WI38 (cell line): ENCODE results near the gene SRPK1.
"Not testable (repeated sequence)": the region's sequence is repeated elsewhere in the genome, so short reads cannot be mapped to it uniquely, and the experiment has no call there.

Experiments used
- H3K4me3 ChIP-seq: 2 replicates; pipeline ENCODE4 v1.5.1; 2011; ENCODE audit warnings: low read depth, mild to moderate bottlenecking, control low read depth, low read length
- TF ChIP-seq, protein P1 (sequence below): IDR thresholded peaks from 2 replicates; pipeline ENCODE4 v1.5.1; 2012; ENCODE audit warnings: low read depth, mild to moderate bottlenecking, control low read depth, low read length

Gene SRPK1

GRCh38 chr6:35943390-35943789, 22.5 kb upstream of the SRPK1 start:
- TF ChIP-seq, protein P1, sequence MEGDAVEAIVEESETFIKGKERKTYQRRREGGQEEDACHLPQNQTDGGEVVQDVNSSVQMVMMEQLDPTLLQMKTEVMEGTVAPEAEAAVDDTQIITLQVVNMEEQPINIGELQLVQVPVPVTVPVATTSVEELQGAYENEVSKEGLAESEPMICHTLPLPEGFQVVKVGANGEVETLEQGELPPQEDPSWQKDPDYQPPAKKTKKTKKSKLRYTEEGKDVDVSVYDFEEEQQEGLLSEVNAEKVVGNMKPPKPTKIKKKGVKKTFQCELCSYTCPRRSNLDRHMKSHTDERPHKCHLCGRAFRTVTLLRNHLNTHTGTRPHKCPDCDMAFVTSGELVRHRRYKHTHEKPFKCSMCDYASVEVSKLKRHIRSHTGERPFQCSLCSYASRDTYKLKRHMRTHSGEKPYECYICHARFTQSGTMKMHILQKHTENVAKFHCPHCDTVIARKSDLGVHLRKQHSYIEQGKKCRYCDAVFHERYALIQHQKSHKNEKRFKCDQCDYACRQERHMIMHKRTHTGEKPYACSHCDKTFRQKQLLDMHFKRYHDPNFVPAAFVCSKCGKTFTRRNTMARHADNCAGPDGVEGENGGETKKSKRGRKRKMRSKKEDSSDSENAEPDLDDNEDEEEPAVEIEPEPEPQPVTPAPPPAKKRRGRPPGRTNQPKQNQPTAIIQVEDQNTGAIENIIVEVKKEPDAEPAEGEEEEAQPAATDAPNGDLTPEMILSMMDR: no peak
- H3K4me3 ChIP-seq: no peak overlapping the region

GRCh38 chr6:35942355-35942754, 21.5 kb upstream of the SRPK1 start:
- H3K4me3 ChIP-seq: no peak overlapping the region
- TF ChIP-seq, protein P1: no peak

DNA sequence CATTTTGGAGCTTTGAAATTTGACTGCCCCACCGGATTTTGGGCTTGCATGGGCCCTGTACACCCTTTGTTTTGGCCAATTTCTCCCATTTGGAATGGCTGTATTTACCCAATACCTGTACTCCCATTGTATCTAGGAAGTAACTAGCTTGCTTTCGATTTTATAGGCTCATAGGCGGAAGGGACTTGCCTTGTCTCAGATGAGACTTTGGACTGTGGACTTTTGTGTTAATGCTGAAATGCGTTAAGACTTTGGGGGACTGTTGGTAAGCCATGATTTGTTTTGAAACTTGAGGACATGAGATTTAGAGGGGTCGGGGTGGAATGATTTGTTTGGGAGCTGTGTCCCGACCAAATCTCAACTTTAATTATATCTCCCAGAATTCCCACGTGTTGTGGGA, 20.3 kb upstream of the SRPK1 start:
- H3K4me3 ChIP-seq: not testable (repeated sequence)

DNA sequence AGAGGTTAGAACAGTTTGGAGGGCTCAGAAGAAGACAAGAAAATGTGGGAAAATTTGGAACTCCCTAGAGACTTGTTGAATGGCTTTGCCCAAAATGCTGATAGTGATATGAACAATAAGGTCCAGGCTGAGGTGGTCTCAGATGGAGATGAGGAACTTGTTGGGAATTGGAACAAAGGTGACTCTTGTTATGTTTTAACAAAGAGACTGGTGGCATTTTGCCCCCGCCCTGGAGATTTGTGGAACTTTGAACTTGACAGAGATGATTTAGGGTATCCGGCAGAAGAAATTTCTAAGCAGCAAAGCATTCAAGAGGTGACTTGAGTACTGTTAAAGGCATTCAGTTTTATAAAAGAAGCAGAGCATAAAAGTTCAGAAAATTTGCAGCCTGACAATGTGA, 19.1 kb upstream of the SRPK1 start:
- not testable (repeated sequence) for H3K4me3 ChIP-seq

DNA sequence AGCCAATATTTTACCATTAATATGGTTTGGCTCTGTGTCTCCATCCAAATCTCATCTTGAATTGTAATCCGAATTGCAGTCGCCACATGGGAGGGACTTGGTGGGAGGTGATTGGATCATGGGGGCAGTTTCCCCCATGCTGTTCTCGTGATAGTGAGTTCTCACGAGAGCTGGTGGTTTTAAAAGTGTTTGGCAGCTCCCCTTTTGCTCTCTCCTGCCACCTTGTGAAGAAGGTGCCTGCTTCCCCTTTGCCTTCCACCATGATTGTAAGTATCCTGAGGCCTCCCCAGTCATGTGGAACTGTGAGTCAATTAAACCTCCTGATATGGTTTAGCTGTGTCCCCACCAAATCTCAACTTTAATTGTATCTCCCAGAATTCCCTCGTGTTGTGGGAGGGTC, 18.4 kb upstream of the SRPK1 start:
- H3K4me3 ChIP-seq: not testable (repeated sequence)

GRCh38 chr6:35936681-35937359, 15.9 kb upstream of the SRPK1 start:
- H3K4me3 ChIP-seq: no peak overlapping the region
- TF ChIP-seq, protein P1: no peak

GRCh38 chr6:35935469-35935868, 14.6 kb upstream of the SRPK1 start:
- TF ChIP-seq, protein P1: no peak
- no peak overlapping the region for H3K4me3 ChIP-seq

DNA sequence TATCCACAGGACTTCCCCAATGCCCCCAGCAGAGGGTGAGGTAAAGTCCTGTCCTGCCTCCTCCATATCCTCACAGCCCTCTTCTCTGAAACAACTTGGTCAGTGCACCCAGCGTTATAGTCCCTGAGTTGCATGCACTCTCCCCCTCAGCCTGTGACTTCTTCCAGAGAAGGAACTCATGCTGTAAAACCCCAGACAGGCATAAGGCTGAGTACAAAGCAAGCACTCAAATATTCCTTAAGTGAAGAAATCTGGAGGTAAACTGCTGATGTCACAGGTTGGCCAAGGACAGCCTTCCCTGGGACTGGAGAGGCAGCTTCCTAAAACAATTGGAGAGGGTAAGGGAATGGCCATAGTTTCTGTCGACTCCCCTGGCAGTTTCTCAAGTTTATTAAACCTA, 12.9 kb upstream of the SRPK1 start:
- TF ChIP-seq, protein P1: no peak
- no peak overlapping the region for H3K4me3 ChIP-seq

- not testable (repeated sequence) for H3K4me3 ChIP-seq
Measured at GRCh38 chr6:35931873-35932272, 11.0 kb upstream of the SRPK1 start.

DNA sequence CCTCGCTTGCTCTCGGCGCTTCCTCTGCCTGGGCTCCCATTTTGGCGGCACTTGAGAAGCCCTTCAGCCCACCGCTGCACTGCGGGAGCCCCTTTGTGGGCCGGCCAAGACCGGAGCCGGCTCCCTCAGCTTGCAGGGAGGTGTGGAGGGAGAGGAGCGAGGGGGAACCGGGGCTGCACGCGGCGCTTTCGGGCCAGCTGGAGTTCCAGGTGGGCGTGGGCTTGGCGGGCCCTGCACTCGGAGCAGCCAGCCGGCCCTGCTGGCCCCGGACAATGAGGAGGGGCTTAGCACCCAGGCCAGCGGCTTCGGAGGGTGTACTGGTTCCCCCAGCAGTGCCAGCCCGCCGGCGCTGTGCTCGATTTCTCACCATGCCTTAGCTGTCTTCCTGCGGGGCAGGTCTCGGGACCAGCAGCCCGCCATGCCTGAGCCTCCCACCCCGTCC, 10.2 kb upstream of the SRPK1 start:
- H3K4me3 ChIP-seq: no peak overlapping the region
- TF ChIP-seq, protein P1: no peak
